Pancreas (tissue), 10 donors: ENCODE measurements around the gene ACOXL. TPM values are rescaled to one million over a fixed set of nuclear protein-coding genes. Genes with fewer than 3 reads are reported as not detected.

ENCODE experiments used
- ATAC-seq, 4 donors: fragments of 200-7000 bp; cut with Tn5 transposase; one replicate each; pipeline versions ENCODE4 v1.8.0 to v1.9.1; 2020; ENCODE audit warnings: mild to moderate bottlenecking in 4 of 4, moderate library complexity in 4 of 4
- DNase-seq, 6 donors: peaks; one replicate each; pipeline ENCODE4 v3.0.0-alpha.2; 2020
- FAIRE-seq: peaks from 2 replicates; lab custom pipeline; 2012; peaks lifted over from hg19 to GRCh38; lab: Jason Lieb, UNC
- H3K27ac ChIP-seq, 4 donors: fragments of 200-600 bp; sonication (generic); 1 replicate in 3 of 4; 2 replicates in 1 of 4; pipeline versions ENCODE4 v1.5.0 to v1.8.0; 2020
- H3K27me3 ChIP-seq, 4 donors: fragments of 200-600 bp; one replicate each; pipeline ENCODE4 v1.8.0; 2021
- H3K36me3 ChIP-seq, 3 donors: fragments of 200-600 bp; sonication (generic) in 1 of 3; one replicate each; pipeline versions ENCODE4 v1.5.0 to v1.8.0; 2020 to 2021
- H3K4me1 ChIP-seq, 3 donors: fragments of 200-600 bp; one replicate each; pipeline ENCODE4 v1.8.0; 2021
- H3K4me3 ChIP-seq, 4 donors: fragments of 200-600 bp; sonication (generic) in 2 of 4; one replicate each; pipeline versions ENCODE4 v1.5.0 to v1.8.0; 2020 to 2021
- H3K9me3 ChIP-seq, 4 donors: fragments of 200-600 bp; one replicate each; pipeline ENCODE4 v1.8.0; 2021
- CTCF ChIP-seq, 4 donors: fragments of 200-600 bp; sonication (generic) in 3 of 4; IDR thresholded peaks; one replicate each; pipeline versions ENCODE4 v1.5.0 to v1.8.0; 2021; ENCODE audit warnings: antibody characterized with exemption in 4 of 4
- WGBS, 2 donors: extraction: QIAGEN DNeasy Blood & Tissue Kit; methylation state at CpG; one replicate each; pipeline ENCODE4 v1.1.7; 2013; 5-methylcytosine and 5-hydroxymethylcytosine counted together
- intact Hi-C, 3 donors: fragments of 100-400 bp; cut with DNase I; formaldehyde crosslinking; loops; one replicate each; pipeline versions ENCODE4 v1.11.1 to v1.14.2; 2022
- polyA plus RNA-seq, 2 donors: library from polyadenylated mRNA; stranded (reverse); fragments of 200-250 nt; gene quantifications; one replicate each; pipeline ENCODE4 v1.2.3, GENCODE V29; 2013
- total RNA-seq, 6 donors: library from RNA; stranded (reverse); fragmentation: NEBNext Ultra II Directional in 4 of 6; extraction: Animal tissue kit (Norgen Biotek cat#: 25700) in 4 of 6; gene quantifications; one replicate each; pipeline versions ENCODE4 v1.2.1 to v1.2.4, GENCODE V29; 2021 to 2023
- donor health status: healthy with polysubstance abuse.
- donor health status: DM: no; HTN: no; CAD: no; lungs with moderate emphysema.
- donor health status: DM: no; HTN: no; CAD: no.
- donor health status: control.
- donor health status: control.
- donor health status: Bipolar disorder and iron deficiency.
- donor health status: DM: yes; HTN: yes; CAD: no.
- donor health status: DM: no; HTN: no; CAD: no.
- donor health status: DM: no; HTN: no; CAD: no.
- donor health status: DM: yes; HTN: yes; CAD: no.

Gene ACOXL
- total and polyA plus RNA-seq, 8 donors, result 0.06 to 0.75 (median 0.21) TPM; not detected in 2

- H3K36me3 ChIP-seq, result no peaks in the 10 kb centered on the region
- H3K27ac ChIP-seq, result no peak overlapping the region
Observed at GRCh38 chr2:111030260-111030891, 298.0 kb downstream of the ACOXL start.

GRCh38 chr2:111030945-111031344, 298.6 kb downstream of the ACOXL start:
- intact Hi-C loops, result no loop called here
- WGBS, 2 donors, result 32 to 54% methylated on average over 2 of the region's 2 CpGs
- Histone ChIP-seq H3K4me1 (peaks cover 0 to 3% (median 0%) of the 10 kb centered on the region in 3 donors), H3K9me3 (no peaks in the 10 kb centered on the region), H3K36me3 (no peaks in the 10 kb centered on the region), H3K4me3 (no peak overlapping the region), H3K27me3 (no peaks in the 10 kb centered on the region), H3K27ac (no peak overlapping the region)
- no peak for DNase-seq
- TF ChIP-seq CTCF (IDR thresholded peaks at IDR 0.05), result no peak
- no peak for ATAC-seq
- FAIRE-seq, result no peak

More at GRCh38 chr2:111030260-111030891, 298.0 kb downstream of the ACOXL start:
- no peak for TF ChIP-seq CTCF (IDR thresholded peaks at IDR 0.05)
- ATAC-seq, result peak in 1 of 4 donors; percentile 40
- DNase-seq, result no peak
- Histone ChIP-seq H3K4me3 (no peak overlapping the region), H3K9me3 (no peaks in the 10 kb centered on the region), H3K27me3 (no peaks in the 10 kb centered on the region), H3K4me1 (peaks cover 0 to 3% (median 0%) of the 10 kb centered on the region in 3 donors)
- 44 to 45% methylated on average over 10 of the region's 10 CpGs for WGBS, 2 donors
- intact Hi-C loops, result no loop called here
- FAIRE-seq, result no peak

GRCh38 chr2:111031546-111032478, 299.4 kb downstream of the ACOXL start:
- ATAC-seq (no peak), FAIRE-seq (no peak), DNase-seq (no peak)
- Histone ChIP-seq H3K27ac (no peak overlapping the region), H3K27me3 (no peaks in the 10 kb centered on the region), H3K9me3 (no peaks in the 10 kb centered on the region), H3K4me1 (peaks cover 0 to 3% (median 0%) of the 10 kb centered on the region in 3 donors), H3K36me3 (no peaks in the 10 kb centered on the region), H3K4me3 (no peak overlapping the region)
- no peak for TF ChIP-seq CTCF (IDR thresholded peaks at IDR 0.05)
- intact Hi-C loops, result no loop called here
- WGBS, 2 donors, result 46 to 51% methylated on average over 15 of the region's 15 CpGs

GRCh38 chr2:111032721-111033429, 300.5 kb downstream of the ACOXL start:
- Histone ChIP-seq H3K27me3 (no peaks in the 10 kb centered on the region), H3K4me1 (peaks cover 0 to 3% (median 0%) of the 10 kb centered on the region in 3 donors), H3K36me3 (no peaks in the 10 kb centered on the region), H3K4me3 (no peak overlapping the region), H3K9me3 (no peaks in the 10 kb centered on the region), H3K27ac (no peak overlapping the region)
- WGBS, 2 donors, result 76 to 78% methylated on average over 8 of the region's 8 CpGs
- no peak for TF ChIP-seq CTCF (IDR thresholded peaks at IDR 0.05)
- DNase-seq (peak in 2 of 6 donors; percentile 28 to 40), FAIRE-seq (no peak), ATAC-seq (peak; percentile 58 to 90 (median 86))
- intact Hi-C loops, result no loop called here
